Caco-2 (cell line): ENCODE data around the gene CCDC90B. TPM values are rescaled to one million over a fixed set of nuclear protein-coding genes. Genes with fewer than 3 reads are reported as not detected.

Source experiments
- BruUV-seq: library from RNA; stranded (reverse); fragments of 400-500 nt; replicated peaks from 2 replicates; lab custom pipeline; 2021; lab: Mats Ljungman, UMichigan
- CTCF ChIA-PET: fragments of 300-600 bp; sonication (Branson Sonifier 250); formaldehyde crosslinking; loops from one replicate; lab custom pipeline; 2022; ENCODE audit warnings: antibody characterized with exemption; lab: Charles Lee
- POLR2A ChIA-PET: fragments of 300-600 bp; sonication (Branson Sonifier 250); formaldehyde crosslinking; loops from one replicate; lab custom pipeline; 2022; ENCODE audit warnings: antibody characterized with exemption; lab: Charles Lee
- DNase-seq, 2 experiments: peaks; one replicate each; pipeline versions ENCODE4 v3.0.0 to v3.0.0-alpha.2; 2020 to 2022
- H3K27me3 ChIP-seq: replicated peaks from 2 replicates; pipeline ENCODE4 v1.6.0; 2011; ENCODE audit warnings: low read length; ENCODE audit not compliant: control insufficient read depth, insufficient read depth
- H3K36me3 ChIP-seq: 2 replicates; pipeline ENCODE4 v1.5.1; 2011; ENCODE audit warnings: low read length; ENCODE audit not compliant: control insufficient read depth, insufficient read depth
- H3K4me1 ChIP-seq: fragments of 250-450 bp; sonication (Bioruptor Pico); 2 replicates; pipeline ENCODE4 v1.5.1; 2020; ENCODE audit warnings: mild to moderate bottlenecking
- H3K4me3 ChIP-seq: 2 replicates; pipeline ENCODE4 v1.5.1; 2011; ENCODE audit warnings: low read depth, mild to moderate bottlenecking, control low read depth, low read length
- H3K9me3 ChIP-seq: fragments of 250-450 bp; sonication (Bioruptor Pico); 2 replicates; pipeline ENCODE4 v1.5.1; 2020; ENCODE audit warnings: mild to moderate bottlenecking, moderate library complexity
- H3K27ac Mint-ChIP-seq: one replicate; pipeline ENCODE4 v1.8.0; 2022; ENCODE audit warnings: mixed read lengths; ENCODE audit not compliant: unreplicated experiment
- H3K27me3 Mint-ChIP-seq: one replicate; pipeline ENCODE4 v1.8.0; 2022; ENCODE audit warnings: mixed read lengths; ENCODE audit not compliant: insufficient read depth, unreplicated experiment
- H3K36me3 Mint-ChIP-seq: one replicate; pipeline ENCODE4 v1.8.0; 2022; ENCODE audit warnings: mild to moderate bottlenecking, mixed read lengths; ENCODE audit not compliant: insufficient read depth, unreplicated experiment
- H3K4me1 Mint-ChIP-seq: one replicate; pipeline ENCODE4 v1.8.0; 2022; ENCODE audit warnings: low read depth, mixed read lengths; ENCODE audit not compliant: unreplicated experiment
- H3K4me3 Mint-ChIP-seq: one replicate; pipeline ENCODE4 v1.8.0; 2022; ENCODE audit warnings: mild to moderate bottlenecking, moderate library complexity, mixed read lengths; ENCODE audit not compliant: unreplicated experiment
- H3K9me3 Mint-ChIP-seq: one replicate; pipeline ENCODE4 v1.8.0; 2022; ENCODE audit warnings: mixed read lengths; ENCODE audit not compliant: unreplicated experiment
- intact Hi-C: fragments of 100-400 bp; cut with micrococcal nuclease; formaldehyde crosslinking; loops from one replicate; pipeline ENCODE4 v1.10.0; 2022; ENCODE audit not compliant: unreplicated experiment
- total RNA-seq: library from RNA; stranded (reverse); gene quantifications from 2 replicates; pipeline ENCODE4 v1.2.3, GENCODE V29; 2022
- TF ChIP-seq, protein P1 (sequence below), 2 experiments: fragments of 200-600 bp in 1 of 2; IDR thresholded peaks; 1 replicate in 1 of 2; 2 replicates in 1 of 2; pipeline versions ENCODE4 v1.5.1 to v1.8.0; 2011 to 2022; ENCODE audit warnings: antibody characterized with exemption in 1 of 2, control low read depth in 1 of 2, inconsistent platforms in 1 of 2, low read depth in 1 of 2, low read length in 1 of 2, mild to moderate bottlenecking in 1 of 2, moderate library complexity in 1 of 2; ENCODE audit not compliant: insufficient read depth in 1 of 2, severe bottlenecking in 1 of 2, unreplicated experiment in 1 of 2

CCDC90B gene
- total RNA-seq, 1 experiment from 2014 or later, result 46.2 TPM

DNA sequence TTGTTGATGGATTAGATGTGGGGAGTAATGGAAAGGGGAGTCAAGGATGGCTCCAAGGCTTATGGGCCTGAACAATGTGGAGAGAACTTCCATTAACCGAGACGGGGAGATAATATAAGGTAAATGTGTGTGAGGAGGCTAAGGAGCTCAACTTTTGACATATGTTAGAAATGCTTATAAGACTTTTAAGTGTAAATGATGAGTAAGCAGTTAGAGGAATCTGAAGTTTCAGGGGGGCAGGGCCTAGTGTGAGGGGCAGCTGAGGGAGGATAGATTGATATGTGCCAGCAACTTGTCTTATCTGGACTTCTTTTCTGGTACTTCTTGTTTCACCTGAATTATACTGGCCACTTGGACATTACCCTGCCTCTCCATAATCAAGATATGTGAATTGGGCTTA lies 62.7 kb downstream of the CCDC90B start:
- Mint-ChIP-seq H3K9me3 (no peaks in the 10 kb centered on the region), H3K27ac (no peak overlapping the region), H3K27me3 (no peaks in the 10 kb centered on the region), H3K4me1 (no peaks in the 10 kb centered on the region), H3K4me3 (no peak overlapping the region), H3K36me3 (no peaks in the 10 kb centered on the region)
- TF ChIP-seq, protein P1, sequence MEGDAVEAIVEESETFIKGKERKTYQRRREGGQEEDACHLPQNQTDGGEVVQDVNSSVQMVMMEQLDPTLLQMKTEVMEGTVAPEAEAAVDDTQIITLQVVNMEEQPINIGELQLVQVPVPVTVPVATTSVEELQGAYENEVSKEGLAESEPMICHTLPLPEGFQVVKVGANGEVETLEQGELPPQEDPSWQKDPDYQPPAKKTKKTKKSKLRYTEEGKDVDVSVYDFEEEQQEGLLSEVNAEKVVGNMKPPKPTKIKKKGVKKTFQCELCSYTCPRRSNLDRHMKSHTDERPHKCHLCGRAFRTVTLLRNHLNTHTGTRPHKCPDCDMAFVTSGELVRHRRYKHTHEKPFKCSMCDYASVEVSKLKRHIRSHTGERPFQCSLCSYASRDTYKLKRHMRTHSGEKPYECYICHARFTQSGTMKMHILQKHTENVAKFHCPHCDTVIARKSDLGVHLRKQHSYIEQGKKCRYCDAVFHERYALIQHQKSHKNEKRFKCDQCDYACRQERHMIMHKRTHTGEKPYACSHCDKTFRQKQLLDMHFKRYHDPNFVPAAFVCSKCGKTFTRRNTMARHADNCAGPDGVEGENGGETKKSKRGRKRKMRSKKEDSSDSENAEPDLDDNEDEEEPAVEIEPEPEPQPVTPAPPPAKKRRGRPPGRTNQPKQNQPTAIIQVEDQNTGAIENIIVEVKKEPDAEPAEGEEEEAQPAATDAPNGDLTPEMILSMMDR (IDR thresholded peaks at IDR 0.05; ENCODE audit: insufficient read depth in 1 of 2, low read depth in 1 of 2, low read length in 1 of 2, severe bottlenecking in 1 of 2, unreplicated experiment in 1 of 2), result no peak
- intact Hi-C loops, result no loop called here
- CTCF ChIA-PET, result no interaction called here
- Histone ChIP-seq H3K4me3 (no peak overlapping the region), H3K9me3 (no peaks in the 10 kb centered on the region), H3K27me3 (no peaks in the 10 kb centered on the region; the same call in 1 of the 2 replicates), H3K4me1 (no peaks in the 10 kb centered on the region), H3K36me3 (no peaks in the 10 kb centered on the region)
- no TSS peak for BruUV-seq
- POLR2A ChIA-PET, result no interaction called here
- DNase-seq, result no peak

DNA sequence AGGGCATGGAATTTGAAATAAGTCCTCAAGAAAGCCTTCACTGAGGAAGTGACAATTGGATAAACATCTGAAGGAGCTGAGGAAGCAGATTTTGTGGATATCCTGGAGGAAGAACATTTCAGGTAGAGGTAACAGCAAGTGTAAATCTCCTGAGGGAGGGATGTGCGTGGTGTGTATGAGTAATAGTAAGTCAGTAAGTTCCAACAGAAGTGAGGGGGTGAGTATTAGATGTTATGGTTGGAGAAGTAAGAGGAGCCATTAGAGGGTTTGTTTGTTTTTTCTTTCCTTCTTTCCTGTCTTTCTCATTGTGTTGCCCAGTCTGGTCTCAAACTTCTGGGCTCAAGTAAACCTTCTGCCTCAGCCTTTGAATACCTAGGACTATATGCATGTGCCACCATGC lies 63.7 kb downstream of the CCDC90B start:
- H3K4me3 Mint-ChIP-seq, result no peak overlapping the region
- H3K9me3 Mint-ChIP-seq, result no peaks in the 10 kb centered on the region
- Histone ChIP-seq H3K27me3 (no peaks in the 10 kb centered on the region; the same call in 1 of the 2 replicates), H3K9me3 (no peaks in the 10 kb centered on the region), H3K4me3 (no peak overlapping the region), H3K4me1 (no peaks in the 10 kb centered on the region), H3K36me3 (no peaks in the 10 kb centered on the region)
- H3K27ac Mint-ChIP-seq, result no peak overlapping the region
- TF ChIP-seq, protein P1 (IDR thresholded peaks at IDR 0.05; ENCODE audit: insufficient read depth in 1 of 2, low read depth in 1 of 2, low read length in 1 of 2, severe bottlenecking in 1 of 2, unreplicated experiment in 1 of 2), result no peak
- CTCF ChIA-PET, result no interaction called here
- POLR2A ChIA-PET, result no interaction called here
- H3K4me1 Mint-ChIP-seq, result no peaks in the 10 kb centered on the region
- H3K27me3 Mint-ChIP-seq, result no peaks in the 10 kb centered on the region
- no peaks in the 10 kb centered on the region for H3K36me3 Mint-ChIP-seq
- DNase-seq, result no peak
- intact Hi-C loops, result no loop called here
- BruUV-seq, result no TSS peak

DNA sequence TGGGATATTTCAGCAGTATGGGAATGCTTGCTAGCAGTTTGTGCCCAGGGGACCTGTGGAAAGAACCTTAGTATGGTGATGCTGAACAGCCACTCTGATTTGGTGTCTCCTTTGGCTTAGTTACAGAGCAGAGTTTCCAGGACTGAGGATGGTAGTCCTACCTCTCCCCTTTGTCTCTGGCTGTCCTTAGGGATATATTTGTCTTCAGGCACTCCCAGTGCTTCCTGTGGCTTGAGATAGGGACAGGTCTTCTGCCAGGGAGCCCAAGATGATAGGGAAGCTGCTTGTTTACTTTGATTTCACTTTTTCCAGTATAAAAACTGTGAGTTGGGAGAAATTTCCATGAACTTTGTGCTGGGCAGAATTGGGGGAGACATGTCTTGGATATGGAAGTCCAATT lies 64.5 kb downstream of the CCDC90B start:
- CTCF ChIA-PET, result no interaction called here
- DNase-seq, result no peak
- Histone ChIP-seq H3K27me3 (no peaks in the 10 kb centered on the region; the same call in 1 of the 2 replicates), H3K4me1 (no peaks in the 10 kb centered on the region), H3K9me3 (no peaks in the 10 kb centered on the region), H3K36me3 (no peaks in the 10 kb centered on the region), H3K4me3 (no peak overlapping the region)
- POLR2A ChIA-PET, result no interaction called here
- H3K36me3 Mint-ChIP-seq, result no peaks in the 10 kb centered on the region
- H3K4me3 Mint-ChIP-seq, result no peak overlapping the region
- intact Hi-C loops, result no loop called here
- H3K9me3 Mint-ChIP-seq, result no peaks in the 10 kb centered on the region
- no peaks in the 10 kb centered on the region for H3K4me1 Mint-ChIP-seq
- TF ChIP-seq, protein P1 (IDR thresholded peaks at IDR 0.05; ENCODE audit: insufficient read depth in 1 of 2, low read depth in 1 of 2, low read length in 1 of 2, severe bottlenecking in 1 of 2, unreplicated experiment in 1 of 2), result no peak
- BruUV-seq, result no TSS peak
- H3K27me3 Mint-ChIP-seq, result no peaks in the 10 kb centered on the region
- H3K27ac Mint-ChIP-seq, result no peak overlapping the region
